HG02798 (cell line): Measurements from ENCODE around the gene TLE7.

ENCODE experiments used
- ATAC-seq: cut with Tn5 transposase; IDR thresholded peaks from one replicate; pipeline ENCODE4 v1.9.1; 2021; ENCODE audit warnings: mild to moderate bottlenecking; ENCODE audit not compliant: unreplicated experiment, poor library complexity

The TLE7 gene

GRCh38 chr16:71442051-71442440, at the start of gene TLE7:
TLE7 (minus strand) TSS chr16:71442054; CDS start chr16:71433324, 8,730 bp downstream.
- no peak for ATAC-seq

- ATAC-seq: no peak
Measured at GRCh38 chr16:71491054-71491453, 49.2 kb upstream of the TLE7 start.

DNA sequence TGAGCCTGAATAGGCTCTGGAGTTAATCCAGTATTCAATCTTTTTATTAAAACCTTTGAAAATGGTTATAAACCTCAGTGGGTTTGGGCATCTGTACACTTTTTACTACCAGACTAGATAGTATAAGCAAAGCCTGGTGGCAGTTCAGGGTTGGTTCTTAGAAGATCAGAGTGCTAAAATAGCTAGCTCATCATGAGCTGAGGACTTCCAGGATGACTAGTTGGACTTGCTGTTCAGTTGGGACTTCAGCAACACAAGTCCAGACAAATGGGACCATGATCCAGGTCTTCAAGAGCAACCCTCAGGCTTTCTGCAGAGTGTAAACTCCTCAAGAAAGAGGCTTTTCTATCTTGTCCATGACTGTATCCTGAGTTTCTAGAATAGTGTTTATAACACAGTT, 48.5 kb upstream of the TLE7 start:
- no peak for ATAC-seq

GRCh38 chr16:71489122-71489521, 47.3 kb upstream of the TLE7 start, which contains the start of gene ZNF19:
ZNF19 (minus strand) TSS chr16:71489324; CDS start chr16:71482114, 7,210 bp downstream.
- no peak for ATAC-seq

DNA sequence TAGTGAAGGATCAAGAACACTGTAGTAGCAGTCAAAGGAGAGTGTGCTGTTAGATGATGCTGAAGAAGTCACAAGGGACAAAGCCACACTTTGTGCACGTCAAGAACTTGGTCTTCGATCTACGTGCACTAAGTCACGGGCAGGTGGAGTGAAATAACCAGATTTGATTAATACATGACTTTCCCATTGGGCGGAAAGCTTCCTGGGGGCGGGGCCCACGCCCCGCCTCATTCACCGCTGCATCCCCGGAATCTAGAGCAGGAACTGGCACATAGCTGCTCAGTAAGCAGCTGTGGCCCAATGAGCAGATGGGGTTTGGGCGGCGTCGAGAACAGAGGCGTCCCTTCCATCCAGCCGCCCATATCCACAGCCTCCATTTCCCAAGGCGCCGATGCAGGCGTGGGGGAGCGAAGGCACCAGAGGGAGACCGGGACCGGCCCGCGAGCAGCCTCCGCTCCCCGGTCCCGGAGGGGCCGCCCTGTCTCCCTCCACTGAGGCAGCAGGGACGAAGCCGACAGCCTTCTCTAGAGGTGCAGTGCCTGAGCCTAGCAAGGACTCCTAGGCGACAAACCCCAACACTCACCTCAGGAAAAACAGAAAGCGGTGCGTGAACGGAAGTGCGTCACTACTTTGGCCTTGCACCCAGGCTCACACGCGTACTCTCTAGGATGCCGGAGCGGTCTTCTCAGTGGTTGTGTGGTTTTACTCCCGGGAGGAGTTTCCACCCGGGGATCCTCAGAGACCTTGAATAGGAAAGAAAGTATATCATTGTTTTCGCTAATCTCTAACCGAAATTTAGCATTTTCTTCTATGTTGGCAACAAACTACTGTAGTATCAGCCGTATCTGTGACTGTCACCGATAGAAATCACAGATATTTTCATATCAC, 42.4 kb upstream of the TLE7 start:
- ATAC-seq: peak; percentile 87

DNA sequence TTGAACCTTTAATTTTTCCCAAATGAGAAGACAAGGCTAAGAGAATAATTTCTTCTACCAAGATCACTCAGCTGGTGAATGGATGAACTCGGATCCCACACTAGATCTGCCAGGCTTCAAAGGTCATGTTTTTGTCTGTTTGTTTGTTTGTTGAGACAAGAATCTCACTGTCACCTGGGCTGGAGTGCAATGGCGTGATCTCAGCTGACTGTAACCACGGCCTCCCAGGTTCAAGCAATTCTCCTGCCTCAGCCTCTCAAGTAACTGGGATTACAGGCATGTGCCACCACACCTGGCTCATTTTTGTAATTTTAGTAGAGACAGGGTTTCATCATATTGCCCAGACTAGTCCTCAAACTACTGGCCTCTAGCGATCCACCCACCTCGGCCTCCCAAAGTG, 40.7 kb upstream of the TLE7 start:
- ATAC-seq: no peak

GRCh38 chr16:71480956-71481355, 39.1 kb upstream of the TLE7 start:
- no peak for ATAC-seq

GRCh38 chr16:71479420-71479819, 37.6 kb upstream of the TLE7 start:
- no peak for ATAC-seq

GRCh38 chr16:71476457-71477124, 34.7 kb upstream of the TLE7 start:
- ATAC-seq: no peak

GRCh38 chr16:71474864-71475263, 33.0 kb upstream of the TLE7 start:
- no peak for ATAC-seq

- no peak for ATAC-seq
Measured at GRCh38 chr16:71473891-71474290, 32.0 kb upstream of the TLE7 start.

DNA sequence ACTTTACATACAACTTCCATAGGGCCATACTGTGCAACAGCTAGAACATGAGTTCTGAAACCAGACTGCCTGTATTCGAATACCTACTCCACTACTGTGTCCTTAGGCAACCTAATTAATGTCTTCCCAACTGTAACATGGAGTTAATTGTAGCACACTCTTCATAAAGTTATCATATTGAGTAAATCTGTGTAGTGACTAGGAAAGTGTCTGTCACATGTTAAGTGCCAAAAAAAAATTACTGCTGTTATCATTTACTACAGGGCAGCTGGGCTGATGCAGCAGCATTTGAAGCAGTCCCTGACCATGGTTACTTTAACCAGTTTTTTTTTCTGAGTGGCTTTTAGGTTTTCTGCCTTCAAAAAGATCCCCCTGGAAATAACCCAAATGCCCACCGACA, 31.1 kb upstream of the TLE7 start:
- ATAC-seq: no peak

GRCh38 chr16:71472051-71472450, 30.2 kb upstream of the TLE7 start:
- ATAC-seq: no peak

- no peak for ATAC-seq
Measured at GRCh38 chr16:71467810-71468209, 26.0 kb upstream of the TLE7 start.

DNA sequence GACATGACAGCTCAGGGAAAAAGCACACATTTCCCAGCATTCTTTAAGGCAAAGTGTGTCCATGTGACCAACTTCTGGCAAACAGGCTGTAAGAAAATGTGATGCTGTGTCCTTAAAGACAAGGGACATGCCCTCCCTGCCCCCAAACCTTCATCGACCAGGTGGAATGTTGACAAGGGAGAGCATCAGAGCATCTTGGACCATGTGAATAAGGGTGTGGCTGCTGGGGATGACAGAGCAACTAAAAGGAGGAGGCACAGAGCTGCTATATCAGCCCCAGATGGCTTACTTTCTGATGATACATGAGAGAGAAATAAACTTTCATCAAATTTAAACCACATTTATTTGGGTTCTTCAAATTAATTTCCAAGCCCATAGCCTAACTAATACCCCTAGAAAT, 22.4 kb upstream of the TLE7 start:
- no peak for ATAC-seq

DNA sequence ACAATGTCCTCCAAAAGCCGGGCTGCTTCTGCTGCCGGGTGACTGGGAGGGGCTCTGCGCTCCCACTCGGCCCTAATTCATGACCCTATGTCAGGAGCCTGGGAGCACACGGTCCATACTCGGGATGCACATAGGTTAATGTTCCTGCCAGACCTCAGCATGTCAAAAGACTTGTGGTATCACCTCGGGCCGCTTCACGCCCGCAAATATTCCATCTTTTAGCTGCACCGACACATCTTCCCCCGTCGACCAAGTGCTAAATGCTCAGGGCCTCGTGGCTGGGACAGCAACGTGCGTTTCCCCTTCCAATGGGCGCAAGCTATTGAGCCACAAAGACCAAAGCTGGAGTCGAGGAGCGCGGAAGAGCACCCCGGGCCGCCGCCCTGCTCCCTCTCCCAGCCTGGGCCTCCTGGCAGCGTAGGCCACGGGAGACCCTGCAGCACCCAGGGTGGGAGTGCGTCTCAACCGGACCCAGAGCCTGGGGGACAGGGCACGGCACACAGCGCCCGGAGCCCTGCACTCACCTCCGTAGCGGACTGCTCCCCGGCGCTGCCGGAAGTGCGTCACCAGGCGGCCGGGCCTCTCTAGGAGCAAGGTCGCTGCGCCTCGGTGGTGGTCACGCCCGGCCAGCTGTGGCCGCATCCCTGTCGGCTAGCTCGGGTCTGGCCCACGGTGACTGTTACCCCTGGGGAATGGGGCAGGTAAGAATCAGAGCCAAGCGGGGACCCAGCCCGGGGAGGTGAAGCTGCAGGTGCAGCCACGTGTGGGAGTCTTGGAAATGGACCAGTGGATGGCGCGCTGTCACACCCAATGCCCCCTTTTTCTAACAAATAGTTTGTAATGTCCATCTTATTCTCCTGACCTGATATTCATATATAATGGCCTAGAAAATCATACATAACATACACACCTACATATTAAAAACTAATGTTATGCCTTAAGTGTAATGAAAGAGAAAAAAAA, 20.1 kb upstream of the TLE7 start, which contains the start of gene ZNF23:
ZNF23 (minus strand) TSS at position 562 of the 963 bp plus-strand sequence. CDS start 5,451 bp downstream, outside the sequence.
- peak; percentile 98 for ATAC-seq

DNA sequence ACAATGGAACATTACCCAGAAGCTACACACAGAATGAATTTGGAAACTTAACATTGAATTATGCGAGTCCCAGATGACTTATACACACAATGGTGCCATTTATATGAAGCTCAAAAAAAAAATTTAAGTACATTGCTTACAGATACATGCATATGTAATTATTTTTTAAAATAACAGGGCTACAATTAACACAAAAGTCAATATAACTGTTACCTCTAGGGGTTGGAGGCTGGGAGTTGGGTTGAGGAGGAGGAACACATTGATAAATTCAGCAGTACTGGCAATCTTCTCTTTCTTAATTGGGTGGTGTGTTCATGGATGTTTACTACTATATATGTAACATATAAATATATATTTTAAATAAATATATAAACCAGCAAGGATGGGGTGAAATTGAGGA, 19.1 kb upstream of the TLE7 start:
- no peak for ATAC-seq

DNA sequence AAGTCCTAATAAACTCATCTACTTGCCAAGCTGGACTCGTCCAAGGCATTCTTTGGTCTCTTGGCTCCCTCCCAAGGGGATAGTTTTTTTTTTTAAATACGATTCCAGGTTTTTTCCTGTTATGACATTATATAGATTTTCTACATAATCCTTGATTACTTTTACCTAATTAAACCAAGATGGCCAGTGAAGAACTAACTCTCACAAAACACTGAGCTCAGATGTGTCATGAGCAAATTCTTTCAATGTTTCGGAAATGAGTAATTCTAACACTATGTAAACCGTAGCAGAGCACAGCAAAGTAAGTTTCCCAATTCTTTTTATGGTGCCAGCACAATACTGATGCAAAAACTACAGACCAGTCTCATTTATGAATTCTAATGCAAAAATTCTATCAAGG, 18.4 kb upstream of the TLE7 start:
- no peak for ATAC-seq

DNA sequence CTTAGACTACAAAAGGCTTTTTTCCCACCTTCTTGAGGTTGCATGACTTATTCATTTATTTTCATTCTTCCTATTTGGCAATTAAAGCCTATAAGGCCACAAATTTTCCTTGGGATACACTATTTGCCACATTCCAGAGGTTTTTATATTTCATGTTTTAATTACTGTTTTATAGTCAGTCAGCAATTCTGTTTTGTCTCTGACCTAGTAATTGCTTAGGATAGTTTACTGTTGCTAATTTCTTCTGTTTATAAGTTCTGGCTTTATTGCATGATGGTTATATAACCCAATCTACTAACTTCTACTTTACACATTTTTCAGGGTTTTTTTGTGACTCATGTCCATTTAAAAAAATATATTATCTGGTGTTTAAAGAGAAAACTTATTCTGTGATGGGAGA, 17.7 kb upstream of the TLE7 start:
- no peak for ATAC-seq

DNA sequence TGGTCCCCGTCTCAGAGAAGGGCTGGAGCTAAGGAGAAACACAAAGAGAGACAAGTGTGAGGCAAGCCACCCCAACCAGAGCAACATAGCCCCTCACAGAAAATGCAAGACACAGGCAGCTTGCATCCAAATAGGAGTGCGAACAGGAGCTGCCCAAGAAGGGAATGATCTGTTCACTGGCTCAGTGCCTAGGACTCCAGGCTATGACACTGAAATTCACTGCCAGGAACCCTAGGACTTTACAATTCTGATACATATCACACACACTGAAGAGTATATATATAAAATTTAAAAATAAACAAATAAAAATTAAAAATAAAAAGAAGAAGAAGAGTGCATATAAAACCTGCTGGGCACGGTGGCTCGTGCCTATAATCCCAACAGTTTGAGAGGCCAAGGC, 14.9 kb upstream of the TLE7 start:
- no peak for ATAC-seq
